Stimulated activated naive CD4-positive, alpha-beta T cell treated with Interleukin-2 at 50 U/mL for 16 hours (primary cell): ENCODE results near the gene PHF13.

Experiments
- DNase-seq: peaks from one replicate; lab custom pipeline; 2025; lab: John Stamatoyannopoulos, UW

Gene PHF13

GRCh38 chr1:6666696-6667095 lies 53.2 kb downstream of the PHF13 start:
- no peak for DNase-seq

- DNase-seq, result no peak
These were observed 53.6 kb downstream of the PHF13 start for GRCh38 chr1:6667139-6667538.

- DNase-seq, result no peak
These were observed 55.0 kb downstream of the PHF13 start for GRCh38 chr1:6668503-6668902.

- no peak for DNase-seq
These were observed 59.0 kb downstream of the PHF13 start for GRCh38 chr1:6672558-6672957.
